Suprapubic skin (tissue), 4 donors: ENCODE measurements around the gene EVI5L. TPM values are rescaled to one million over a fixed set of nuclear protein-coding genes. Genes with fewer than 3 reads are reported as not detected.
A peak's percentile ranks its signal among the peaks of the same experiment; 100 is the strongest.

Experiments used
- DNase-seq, 2 donors: peaks; one replicate each; pipeline ENCODE4 v3.0.0-alpha.2; 2019; ENCODE audit warnings: low spot score in 2 of 2
- H3K27ac ChIP-seq: fragments of 200-600 bp; sonication (generic); one replicate; pipeline ENCODE4 v1.5.1; 2019
- H3K27me3 ChIP-seq: fragments of 200-600 bp; sonication (generic); one replicate; pipeline ENCODE4 v1.5.1; 2019
- H3K36me3 ChIP-seq: fragments of 200-600 bp; sonication (generic); one replicate; pipeline ENCODE4 v1.5.1; 2019
- H3K4me1 ChIP-seq: fragments of 200-600 bp; sonication (generic); one replicate; pipeline ENCODE4 v1.5.1; 2019
- H3K4me3 ChIP-seq: fragments of 200-600 bp; sonication (generic); one replicate; pipeline ENCODE4 v1.5.1; 2019; ENCODE audit warnings: mild to moderate bottlenecking
- H3K9me3 ChIP-seq: fragments of 200-600 bp; sonication (generic); one replicate; pipeline ENCODE4 v1.5.1; 2019
- EP300 ChIP-seq: sonication (generic); formaldehyde crosslinking; IDR thresholded peaks from one replicate; pipeline ENCODE4 v1.6.1; 2017; ENCODE audit warnings: antibody characterized with exemption
- POLR2A ChIP-seq, 2 donors: fragments of 450-650 bp; IDR thresholded peaks; one replicate each; pipeline ENCODE4 v1.6.1; 2017; ENCODE audit warnings: antibody characterized with exemption in 2 of 2, mild to moderate bottlenecking in 2 of 2, moderate library complexity in 2 of 2
- POLR2AphosphoS5 ChIP-seq, 3 donors: sonication (generic); formaldehyde crosslinking; IDR thresholded peaks; one replicate each; pipeline ENCODE4 v1.6.1; 2017; ENCODE audit warnings: antibody characterized with exemption in 3 of 3
- WGBS: methylation state at CpG from one replicate; pipeline ENCODE4 v1.1.5; 2018; 5-methylcytosine and 5-hydroxymethylcytosine counted together
- total RNA-seq, 4 donors: library from RNA; depleted of rRNA; stranded (reverse); fragments of >200 nt; gene quantifications; one replicate each; pipeline ENCODE4 v1.1.0, GENCODE V29; 2016
- TF ChIP-seq, protein P1 (sequence below), 2 donors: fragments of 200-600 bp in 1 of 2; fragments of 450-650 bp in 1 of 2; sonication (generic) in 1 of 2; IDR thresholded peaks; one replicate each; pipeline ENCODE4 v1.5.1; 2016 to 2019; ENCODE audit warnings: antibody characterized with exemption in 2 of 2, mild to moderate bottlenecking in 1 of 2, moderate library complexity in 1 of 2

The EVI5L gene
- total RNA-seq, 4 donors from 2014 or later, result 17.2 to 29.4 (median 25.6) TPM

DNA sequence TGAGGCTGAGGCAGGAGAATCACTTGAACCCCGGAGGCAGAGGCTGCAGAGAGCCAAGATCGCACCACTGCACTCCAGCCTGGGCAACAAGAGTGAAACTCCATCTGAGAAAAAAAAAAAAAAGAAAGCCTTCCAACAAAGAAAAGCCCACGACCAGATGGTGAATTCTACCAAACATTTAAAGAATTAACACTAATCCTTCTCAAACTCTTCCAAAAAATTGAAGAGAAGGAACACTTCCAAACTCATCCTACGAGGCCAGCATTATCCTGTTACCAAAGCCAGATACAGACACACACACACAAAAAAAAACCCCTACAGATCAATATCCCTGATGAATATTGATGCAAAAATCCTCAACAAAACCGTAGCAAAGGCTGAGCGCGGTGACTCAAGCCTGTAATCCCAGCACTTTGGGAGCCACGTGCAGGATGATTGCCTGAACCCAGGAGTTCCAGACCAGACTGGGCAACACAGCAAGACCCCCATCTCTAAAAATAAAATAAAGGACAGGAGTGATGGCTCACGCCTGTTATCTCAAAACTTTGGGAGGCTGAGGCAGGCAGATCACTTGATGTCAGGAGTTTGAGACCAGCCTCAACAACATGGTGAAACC, 6.2 kb upstream of the EVI5L start:
- WGBS, result 46% methylated on average over 9 of the region's 9 CpGs
- Histone ChIP-seq H3K4me3 (no peak overlapping the region), H3K27me3 (peaks cover 2% of the 10 kb centered on the region), H3K4me1 (peaks cover under 1% of the 10 kb centered on the region), H3K27ac (no peak overlapping the region), H3K9me3 (peaks cover under 1% of the 10 kb centered on the region), H3K36me3 (no peaks in the 10 kb centered on the region)
- DNase-seq, result no peak
- TF ChIP-seq, protein P1, sequence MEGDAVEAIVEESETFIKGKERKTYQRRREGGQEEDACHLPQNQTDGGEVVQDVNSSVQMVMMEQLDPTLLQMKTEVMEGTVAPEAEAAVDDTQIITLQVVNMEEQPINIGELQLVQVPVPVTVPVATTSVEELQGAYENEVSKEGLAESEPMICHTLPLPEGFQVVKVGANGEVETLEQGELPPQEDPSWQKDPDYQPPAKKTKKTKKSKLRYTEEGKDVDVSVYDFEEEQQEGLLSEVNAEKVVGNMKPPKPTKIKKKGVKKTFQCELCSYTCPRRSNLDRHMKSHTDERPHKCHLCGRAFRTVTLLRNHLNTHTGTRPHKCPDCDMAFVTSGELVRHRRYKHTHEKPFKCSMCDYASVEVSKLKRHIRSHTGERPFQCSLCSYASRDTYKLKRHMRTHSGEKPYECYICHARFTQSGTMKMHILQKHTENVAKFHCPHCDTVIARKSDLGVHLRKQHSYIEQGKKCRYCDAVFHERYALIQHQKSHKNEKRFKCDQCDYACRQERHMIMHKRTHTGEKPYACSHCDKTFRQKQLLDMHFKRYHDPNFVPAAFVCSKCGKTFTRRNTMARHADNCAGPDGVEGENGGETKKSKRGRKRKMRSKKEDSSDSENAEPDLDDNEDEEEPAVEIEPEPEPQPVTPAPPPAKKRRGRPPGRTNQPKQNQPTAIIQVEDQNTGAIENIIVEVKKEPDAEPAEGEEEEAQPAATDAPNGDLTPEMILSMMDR (IDR thresholded peaks at IDR 0.05), result no peak
- TF ChIP-seq EP300 (no peak), POLR2AphosphoS5 (IDR thresholded peaks at IDR 0.05) (no peak), POLR2A (IDR thresholded peaks at IDR 0.05) (no peak)

DNA sequence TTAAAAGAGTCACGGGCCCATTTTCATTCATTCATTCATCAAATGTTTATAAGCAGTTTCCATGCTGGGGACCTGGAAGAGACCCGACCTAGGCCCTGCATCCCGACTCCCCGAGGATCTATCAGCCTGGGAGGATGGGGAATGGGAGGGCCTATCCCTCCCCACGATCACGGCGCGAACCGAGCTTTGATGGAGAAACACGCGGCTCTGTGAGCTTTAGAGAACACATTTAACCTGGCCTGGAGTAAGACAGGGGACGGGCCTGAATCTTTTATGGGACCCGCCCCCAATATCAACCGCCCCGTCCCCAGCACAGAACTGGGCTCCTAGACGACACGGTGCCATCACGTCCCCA, 875 bp upstream of the EVI5L start:
- no peak for TF ChIP-seq POLR2A (IDR thresholded peaks at IDR 0.05)
- TF ChIP-seq, protein P1 (IDR thresholded peaks at IDR 0.05), result no peak
- no peak for TF ChIP-seq POLR2AphosphoS5 (IDR thresholded peaks at IDR 0.05)
- TF ChIP-seq EP300, result no peak
- WGBS, result 7% methylated on average over 18 of the region's 18 CpGs
- no peaks in the 10 kb centered on the region for H3K27me3 ChIP-seq
- DNase-seq, result no peak
- peak overlapping the region; percentile 67 for H3K4me3 ChIP-seq
- H3K4me1 ChIP-seq, result peaks cover 41% of the 10 kb centered on the region
- no peaks in the 10 kb centered on the region for H3K36me3 ChIP-seq
- H3K27ac ChIP-seq, result no peak overlapping the region
- H3K9me3 ChIP-seq, result no peaks in the 10 kb centered on the region

DNA sequence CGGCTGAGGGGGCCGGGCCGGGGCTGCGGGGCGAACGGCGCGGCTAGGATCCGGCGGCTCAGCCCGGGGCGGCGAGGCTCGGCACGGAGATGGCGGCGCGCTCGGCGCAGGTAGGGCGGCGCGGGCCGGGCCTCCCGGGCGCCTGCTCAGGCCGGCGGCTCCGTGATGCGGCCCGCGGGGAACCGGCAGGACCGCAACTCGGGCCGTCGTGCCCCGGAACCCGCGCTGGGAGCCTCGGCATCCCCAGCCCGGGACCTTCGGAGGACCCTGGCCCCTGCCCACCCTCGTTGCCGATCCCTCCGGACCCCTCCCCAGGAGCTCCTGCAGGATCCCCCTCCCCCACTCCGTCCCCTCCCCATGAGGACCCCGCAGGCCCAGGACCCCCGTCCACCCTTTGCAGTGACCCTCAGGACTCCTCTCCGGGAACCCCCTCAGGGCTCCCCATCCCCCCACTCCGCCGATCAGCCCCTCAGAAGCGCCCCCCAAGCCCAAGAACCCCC, 304 bp downstream of the EVI5L start:
- TF ChIP-seq, protein P1 (IDR thresholded peaks at IDR 0.05), result no peak
- TF ChIP-seq EP300 (no peak), POLR2AphosphoS5 (IDR thresholded peaks at IDR 0.05) (no peak)
- no peak for DNase-seq
- Histone ChIP-seq H3K4me1 (peaks cover 41% of the 10 kb centered on the region), H3K36me3 (no peaks in the 10 kb centered on the region), H3K27me3 (no peaks in the 10 kb centered on the region), H3K9me3 (no peaks in the 10 kb centered on the region), H3K4me3 (peak overlapping the region; percentile 67), H3K27ac (peak overlapping the region; percentile 51)
- WGBS, result under 1% methylated on average over 27 of the region's 53 CpGs

DNA sequence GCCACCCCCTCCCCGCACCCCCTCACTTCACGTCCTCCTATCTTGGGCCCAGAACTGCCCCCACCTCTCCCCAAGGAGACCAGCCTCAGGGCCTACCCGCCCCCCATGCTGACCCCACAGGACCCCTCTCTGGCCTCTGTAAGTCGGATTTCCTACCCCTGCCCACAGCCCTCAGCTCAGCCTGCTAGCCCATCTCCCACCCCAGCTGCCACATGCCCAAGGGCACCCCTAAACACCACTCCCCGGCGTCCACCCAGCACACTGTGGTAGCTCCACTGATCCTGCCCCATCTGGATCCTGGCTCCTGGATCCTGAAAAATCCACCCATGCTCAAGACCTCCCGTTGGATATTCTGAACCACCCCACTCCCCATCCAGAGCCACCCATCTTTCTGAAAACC, 805 bp downstream of the EVI5L start:
- H3K4me3 ChIP-seq, result peak overlapping the region; percentile 67
- H3K4me1 ChIP-seq, result peaks cover 41% of the 10 kb centered on the region
- no peak overlapping the region for H3K27ac ChIP-seq
- no peaks in the 10 kb centered on the region for H3K9me3 ChIP-seq
- no peak for DNase-seq
- 35% methylated on average over 7 of the region's 7 CpGs for WGBS
- H3K27me3 ChIP-seq, result no peaks in the 10 kb centered on the region
- no peak for TF ChIP-seq EP300
- TF ChIP-seq POLR2AphosphoS5 (IDR thresholded peaks at IDR 0.05), result no peak
- no peak for TF ChIP-seq POLR2A (IDR thresholded peaks at IDR 0.05)
- TF ChIP-seq, protein P1 (IDR thresholded peaks at IDR 0.05), result no peak
- no peaks in the 10 kb centered on the region for H3K36me3 ChIP-seq

DNA sequence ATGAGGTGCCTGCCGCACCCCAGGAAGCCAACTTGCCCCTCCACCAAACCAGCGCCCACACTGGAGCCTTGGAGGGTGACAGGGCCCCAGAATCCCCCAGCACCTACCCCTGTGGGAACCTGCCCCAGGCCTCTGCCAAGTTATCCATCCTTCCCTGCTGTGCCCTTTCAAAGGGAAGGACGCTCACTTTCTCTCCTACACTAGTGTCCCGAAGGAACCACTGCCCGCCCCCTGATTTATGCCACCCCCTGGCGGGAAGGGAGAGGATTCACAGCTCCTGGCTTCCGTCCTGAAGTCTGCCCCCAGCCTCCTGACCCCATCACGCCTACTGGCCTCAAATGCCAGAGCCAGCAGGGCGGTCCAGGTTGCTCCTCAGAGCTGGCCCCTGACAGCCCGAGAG, 1.4 kb downstream of the EVI5L start:
- TF ChIP-seq POLR2AphosphoS5 (IDR thresholded peaks at IDR 0.05) (no peak), EP300 (no peak), POLR2A (IDR thresholded peaks at IDR 0.05) (no peak)
- TF ChIP-seq, protein P1 (IDR thresholded peaks at IDR 0.05), result peak in 1 of 2 donors; percentile 11
- no peaks in the 10 kb centered on the region for H3K27me3 ChIP-seq
- no peaks in the 10 kb centered on the region for H3K9me3 ChIP-seq
- H3K4me1 ChIP-seq, result peaks cover 41% of the 10 kb centered on the region
- no peak overlapping the region for H3K27ac ChIP-seq
- DNase-seq, result no peak
- H3K4me3 ChIP-seq, result no peak overlapping the region
- 56% methylated on average over 6 of the region's 10 CpGs for WGBS
- H3K36me3 ChIP-seq, result no peaks in the 10 kb centered on the region
